ENCODE results near the gene TKTL1. TPM values are rescaled to one million over a fixed set of nuclear protein-coding genes. Genes with fewer than 3 reads are reported as not detected.

TKTL1 gene
- total and polyA plus RNA-seq, 11 donors = 2.0 to 13.4 (median 7.7) TPM

- H3K4me1 ChIP-seq = peaks cover 0 to 14% (median 2%) of the 10 kb centered on the region in 12 donors
- intact Hi-C loops (cut with DNase I) = no loop called here
- H3K27me3 ChIP-seq = no peaks in the 10 kb centered on the region
- H3K27ac ChIP-seq = peak overlapping the region in 1 of 12 donors; percentile 76
- no peak overlapping the region for H3K4me3 ChIP-seq
- 75 to 86% (median 77%) methylated on average over 17 to 24 of the region's 24 CpGs for WGBS, 4 donors
- TF ChIP-seq CTCF (IDR thresholded peaks at IDR 0.05) (no peak), POLR2A (IDR thresholded peaks at IDR 0.05) (no peak)
- DNase-seq (no peak), ATAC-seq (no peak)
- peaks cover 0 to 100% (median 96%) of the 10 kb centered on the region in 9 donors for H3K36me3 ChIP-seq
- no peaks in the 10 kb centered on the region for H3K9me3 ChIP-seq
Observed at GRCh38 chrX:154353172-154353843, 57.7 kb downstream of the TKTL1 start.

- Histone ChIP-seq H3K9me3 (no peaks in the 10 kb centered on the region), H3K4me3 (no peak overlapping the region), H3K27me3 (no peaks in the 10 kb centered on the region), H3K27ac (peak overlapping the region in 1 of 12 donors; percentile 76), H3K36me3 (peaks cover 0 to 100% (median 97%) of the 10 kb centered on the region in 9 donors), H3K4me1 (peaks cover 0 to 13% (median 1%) of the 10 kb centered on the region in 12 donors)
- ATAC-seq (no peak), DNase-seq (no peak)
- intact Hi-C loops (cut with DNase I) = no loop called here
- TF ChIP-seq CTCF (IDR thresholded peaks at IDR 0.05) (no peak), POLR2A (IDR thresholded peaks at IDR 0.05) (no peak)
- 69 to 82% (median 79%) methylated on average over 11 to 14 of the region's 14 CpGs for WGBS, 4 donors
Observed at GRCh38 chrX:154354013-154354412, 58.4 kb downstream of the TKTL1 start.

GRCh38 chrX:154354516-154354915 lies 58.9 kb downstream of the TKTL1 start:
- WGBS, 4 donors = 69 to 82% (median 72%) methylated on average over 10 to 13 of the region's 13 CpGs
- DNase-seq (no peak), ATAC-seq (no peak)
- intact Hi-C loops (cut with DNase I) = no loop called here
- Histone ChIP-seq H3K9me3 (no peaks in the 10 kb centered on the region), H3K27me3 (no peaks in the 10 kb centered on the region), H3K4me3 (no peak overlapping the region), H3K36me3 (peaks cover 0 to 100% (median 97%) of the 10 kb centered on the region in 9 donors), H3K27ac (peak overlapping the region in 2 of 12 donors; percentile 5 to 76), H3K4me1 (peaks cover 0 to 12% (median 0%) of the 10 kb centered on the region in 12 donors)
- TF ChIP-seq CTCF (IDR thresholded peaks at IDR 0.05) (no peak), POLR2A (IDR thresholded peaks at IDR 0.05) (no peak)

GRCh38 chrX:154355094-154355775 lies 59.6 kb downstream of the TKTL1 start:
- DNase-seq (no peak), ATAC-seq (peak in 2 of 4 donors; percentile 1 to 4)
- intact Hi-C loops (cut with DNase I) = no loop called here
- peak overlapping the region in 2 of 12 donors; percentile 22 to 76 for H3K27ac ChIP-seq
- 66 to 78% (median 73%) methylated on average over 30 of the region's 30 CpGs for WGBS, 4 donors
- peaks cover 0 to 100% (median 97%) of the 10 kb centered on the region in 9 donors for H3K36me3 ChIP-seq
- TF ChIP-seq POLR2A (IDR thresholded peaks at IDR 0.05) = no peak
- no peak for TF ChIP-seq CTCF (IDR thresholded peaks at IDR 0.05)
- no peak overlapping the region for H3K4me3 ChIP-seq
- H3K27me3 ChIP-seq = no peaks in the 10 kb centered on the region
- no peaks in the 10 kb centered on the region for H3K9me3 ChIP-seq
- peaks cover 0 to 11% (median 2%) of the 10 kb centered on the region in 12 donors for H3K4me1 ChIP-seq

Data from heart left ventricle (tissue), 16 donors.